HG02623 (cell line): ENCODE data around the gene TREM1.
"Not testable (repeated sequence)": the region's sequence is repeated elsewhere in the genome, so short reads cannot be mapped to it uniquely, and the experiment has no call there.

ENCODE experiments used
- ATAC-seq: cut with Tn5 transposase; IDR thresholded peaks from one replicate; pipeline ENCODE4 v1.9.1; 2021; ENCODE audit warnings: moderate library complexity; ENCODE audit not compliant: unreplicated experiment

The TREM1 gene

GRCh38 chr6:41262401-41262800, 24.1 kb downstream of the TREM1 start:
- ATAC-seq = no peak

GRCh38 chr6:41258196-41258493, 28.3 kb downstream of the TREM1 start:
- no peak for ATAC-seq

- no peak for ATAC-seq
Measured at GRCh38 chr6:41257369-41258195, 28.9 kb downstream of the TREM1 start.

- ATAC-seq = no peak
Measured at GRCh38 chr6:41256383-41256782, 30.1 kb downstream of the TREM1 start.

- no peak for ATAC-seq
Measured at GRCh38 chr6:41255638-41256246, 30.7 kb downstream of the TREM1 start.

GRCh38 chr6:41255110-41255509, 31.4 kb downstream of the TREM1 start:
- no peak for ATAC-seq

GRCh38 chr6:41252401-41253169, 33.9 kb downstream of the TREM1 start:
- ATAC-seq = no peak

GRCh38 chr6:41247882-41248705, 38.4 kb downstream of the TREM1 start:
- ATAC-seq = no peak

GRCh38 chr6:41247288-41247865, 39.1 kb downstream of the TREM1 start:
- no peak for ATAC-seq

GRCh38 chr6:41246529-41246928, 40.0 kb downstream of the TREM1 start:
- ATAC-seq = not testable (repeated sequence)

GRCh38 chr6:41239467-41240159, 46.9 kb downstream of the TREM1 start:
- ATAC-seq = no peak

- ATAC-seq = no peak
Measured at GRCh38 chr6:41237128-41237527, 49.4 kb downstream of the TREM1 start.

- ATAC-seq = no peak
Measured at GRCh38 chr6:41236276-41236675, 50.2 kb downstream of the TREM1 start.

GRCh38 chr6:41232667-41233066, 53.8 kb downstream of the TREM1 start:
- ATAC-seq = no peak

- no peak for ATAC-seq
Measured at GRCh38 chr6:41231246-41231645, 55.2 kb downstream of the TREM1 start.

- ATAC-seq = no peak
Measured at GRCh38 chr6:41229721-41230120, 56.8 kb downstream of the TREM1 start.

- no peak for ATAC-seq
Measured at GRCh38 chr6:41228616-41229015, 57.9 kb downstream of the TREM1 start.

GRCh38 chr6:41228096-41228495, 58.4 kb downstream of the TREM1 start, which contains the start of gene TREML4:
Gene TREML4, plus strand, starts transcription at chr6:41228349. Its CDS starts 79 bp downstream, at chr6:41228428.
- no peak for ATAC-seq

GRCh38 chr6:41226752-41227151, 59.7 kb downstream of the TREM1 start:
- ATAC-seq = no peak

- no peak for ATAC-seq
Measured at GRCh38 chr6:41224800-41225199, 61.7 kb downstream of the TREM1 start.
